GM12874 (cell line): ENCODE results near the gene ARHGAP24.

Source experiments
- TF ChIP-seq, protein P1 (sequence below): IDR thresholded peaks from 2 replicates; pipeline ENCODE4 v1.5.1; 2011; ENCODE audit warnings: low read depth, mild to moderate bottlenecking, control low read depth, low read length, moderate library complexity; ENCODE audit not compliant: insufficient read depth

The ARHGAP24 gene

DNA sequence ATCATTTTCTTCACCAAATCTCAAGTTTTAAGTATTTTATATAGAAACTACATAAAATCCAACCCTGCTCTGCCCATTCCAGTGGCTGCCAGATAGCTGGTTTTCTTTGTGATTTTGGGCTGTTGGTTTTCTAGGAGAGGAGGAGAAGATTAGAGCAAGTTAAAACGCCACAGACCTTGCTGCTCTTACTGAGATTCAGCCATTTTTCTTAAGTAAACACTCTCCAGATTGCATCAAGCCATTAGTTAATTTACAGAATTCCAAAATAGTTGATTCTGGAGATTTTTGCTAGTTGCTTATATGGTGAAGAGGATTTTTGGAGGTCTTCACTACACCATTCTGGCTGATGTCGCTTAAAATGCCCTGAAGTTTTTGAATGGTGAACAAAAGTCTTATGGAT, 518.7 kb downstream of the ARHGAP24 start:
- TF ChIP-seq, protein P1, sequence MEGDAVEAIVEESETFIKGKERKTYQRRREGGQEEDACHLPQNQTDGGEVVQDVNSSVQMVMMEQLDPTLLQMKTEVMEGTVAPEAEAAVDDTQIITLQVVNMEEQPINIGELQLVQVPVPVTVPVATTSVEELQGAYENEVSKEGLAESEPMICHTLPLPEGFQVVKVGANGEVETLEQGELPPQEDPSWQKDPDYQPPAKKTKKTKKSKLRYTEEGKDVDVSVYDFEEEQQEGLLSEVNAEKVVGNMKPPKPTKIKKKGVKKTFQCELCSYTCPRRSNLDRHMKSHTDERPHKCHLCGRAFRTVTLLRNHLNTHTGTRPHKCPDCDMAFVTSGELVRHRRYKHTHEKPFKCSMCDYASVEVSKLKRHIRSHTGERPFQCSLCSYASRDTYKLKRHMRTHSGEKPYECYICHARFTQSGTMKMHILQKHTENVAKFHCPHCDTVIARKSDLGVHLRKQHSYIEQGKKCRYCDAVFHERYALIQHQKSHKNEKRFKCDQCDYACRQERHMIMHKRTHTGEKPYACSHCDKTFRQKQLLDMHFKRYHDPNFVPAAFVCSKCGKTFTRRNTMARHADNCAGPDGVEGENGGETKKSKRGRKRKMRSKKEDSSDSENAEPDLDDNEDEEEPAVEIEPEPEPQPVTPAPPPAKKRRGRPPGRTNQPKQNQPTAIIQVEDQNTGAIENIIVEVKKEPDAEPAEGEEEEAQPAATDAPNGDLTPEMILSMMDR: no peak

DNA sequence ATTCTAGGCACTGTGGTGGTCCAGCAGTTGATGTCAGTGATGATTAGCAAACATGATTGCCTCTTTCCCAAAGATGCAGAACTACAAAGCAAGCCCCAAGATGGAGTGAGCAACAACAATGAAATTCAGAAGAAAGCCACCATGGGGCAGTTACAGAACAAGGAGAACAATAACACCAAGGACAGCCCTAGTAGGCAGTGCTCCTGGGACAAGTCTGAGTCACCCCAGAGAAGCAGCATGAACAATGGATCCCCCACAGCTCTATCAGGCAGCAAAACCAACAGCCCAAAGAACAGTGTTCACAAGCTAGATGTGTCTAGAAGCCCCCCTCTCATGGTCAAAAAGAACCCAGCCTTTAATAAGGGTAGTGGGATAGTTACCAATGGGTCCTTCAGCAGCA, 519.6 kb downstream of the ARHGAP24 start:
- TF ChIP-seq, protein P1: no peak

DNA sequence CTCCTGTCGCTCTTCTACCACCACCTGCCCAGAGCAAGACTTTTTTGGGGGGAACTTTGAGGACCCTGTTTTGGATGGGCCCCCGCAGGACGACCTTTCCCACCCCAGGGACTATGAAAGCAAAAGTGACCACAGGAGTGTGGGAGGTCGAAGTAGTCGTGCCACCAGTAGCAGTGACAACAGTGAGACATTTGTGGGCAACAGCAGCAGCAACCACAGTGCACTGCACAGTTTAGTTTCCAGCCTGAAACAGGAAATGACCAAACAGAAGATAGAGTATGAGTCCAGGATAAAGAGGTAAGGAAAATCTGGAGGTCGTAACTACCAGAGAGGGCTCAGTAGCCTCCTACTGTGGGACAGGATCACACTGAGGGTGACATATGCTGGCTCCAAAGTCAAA, 520.4 kb downstream of the ARHGAP24 start:
- TF ChIP-seq, protein P1: no peak

DNA sequence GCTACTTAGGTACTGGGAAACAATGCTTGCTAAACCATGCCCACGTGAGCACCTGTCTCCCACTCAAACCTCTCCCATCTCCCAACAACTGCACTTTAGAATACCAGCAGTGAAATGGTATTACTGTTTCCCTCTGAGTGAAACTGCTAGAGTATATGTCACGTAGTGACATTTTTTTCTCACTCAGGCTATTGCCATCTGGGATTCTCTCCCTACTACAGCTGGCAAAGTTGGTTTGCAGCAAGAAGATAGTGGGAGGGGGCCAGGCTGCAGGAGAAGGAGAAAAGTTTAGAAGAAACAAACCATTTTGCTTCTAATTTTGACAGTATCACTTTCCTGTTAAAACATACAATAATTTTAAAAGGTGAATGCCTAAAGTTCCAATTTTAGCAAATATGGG, 526.6 kb downstream of the ARHGAP24 start:
- TF ChIP-seq, protein P1: no peak

DNA sequence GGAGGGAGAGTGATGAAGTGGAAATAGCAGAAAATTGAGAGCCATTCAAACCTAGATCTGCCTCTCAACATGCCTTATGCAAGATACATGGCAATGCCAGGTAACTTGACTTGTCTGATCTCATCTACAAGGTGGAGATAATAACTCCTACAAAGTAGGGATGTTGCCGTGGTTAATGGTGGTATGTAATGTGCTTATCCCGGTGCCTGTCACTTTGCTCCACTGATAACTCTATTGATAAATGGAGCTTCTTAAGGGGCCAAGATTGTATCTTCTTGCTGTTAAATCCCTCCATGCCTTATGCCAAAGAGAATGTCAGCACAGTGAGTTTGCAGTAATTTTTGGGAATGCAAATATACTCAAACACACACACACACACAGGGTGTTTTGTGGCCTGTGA, 529.1 kb downstream of the ARHGAP24 start:
- TF ChIP-seq, protein P1: no peak

DNA sequence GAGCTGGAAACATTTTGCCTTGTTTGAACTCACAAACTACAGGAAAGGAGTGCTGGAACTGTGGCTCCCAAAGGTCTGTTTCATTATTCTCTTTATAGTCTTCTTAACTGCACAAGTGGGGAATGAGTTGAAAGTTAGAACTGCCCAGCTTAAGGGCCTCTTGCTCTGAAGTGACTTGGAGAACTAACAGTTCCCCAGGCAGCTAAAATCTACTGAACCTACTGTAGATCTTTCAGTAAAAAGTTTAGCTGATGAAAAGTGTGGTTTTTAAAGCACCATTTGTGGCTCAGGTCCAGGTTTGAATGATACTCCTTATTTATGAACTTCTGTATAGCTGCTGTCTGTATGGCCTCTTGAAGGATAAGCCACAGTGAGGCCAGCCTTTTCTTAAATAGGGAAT, 531.1 kb downstream of the ARHGAP24 start:
- TF ChIP-seq, protein P1: no peak

DNA sequence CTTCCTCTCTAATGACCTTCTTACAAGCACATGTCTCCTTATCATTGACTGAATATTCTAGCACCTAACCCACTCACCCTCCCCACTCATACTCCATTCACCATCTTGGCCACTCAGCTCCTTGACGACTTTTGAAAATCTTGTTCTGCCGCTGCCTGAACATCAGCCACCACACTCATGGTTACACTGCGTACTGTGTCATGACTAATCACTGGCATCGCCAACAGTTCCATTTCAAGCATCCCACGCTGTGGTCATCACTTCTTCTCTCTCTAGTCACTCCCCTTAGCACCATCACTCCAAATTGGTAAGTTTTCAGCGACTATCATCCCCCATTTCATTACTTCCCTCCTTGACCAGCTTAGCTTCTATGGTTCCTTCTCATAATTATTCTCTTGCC, 532.1 kb downstream of the ARHGAP24 start:
- TF ChIP-seq, protein P1: no peak

DNA sequence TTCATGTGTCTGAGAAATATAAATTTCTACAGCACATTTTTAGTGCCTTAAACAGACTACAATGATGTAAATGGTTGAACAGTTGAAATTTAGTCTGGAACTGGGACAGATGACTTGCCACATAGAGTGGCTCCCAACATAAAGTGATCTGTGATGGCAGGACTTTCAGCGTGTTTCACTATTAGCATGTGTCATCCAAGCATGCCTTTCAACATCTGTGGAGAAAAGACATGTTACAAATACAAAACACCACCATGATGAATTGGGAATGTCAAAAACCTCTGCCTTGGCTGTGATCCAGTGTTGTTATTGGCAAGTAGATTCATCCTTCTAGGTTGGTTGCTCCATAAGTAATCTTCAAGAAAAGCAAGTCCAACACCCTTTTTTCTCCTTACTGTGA, 536.2 kb downstream of the ARHGAP24 start:
- TF ChIP-seq, protein P1: no peak
